ENCODE data around the gene TARBP2.

TARBP2 gene

DNA sequence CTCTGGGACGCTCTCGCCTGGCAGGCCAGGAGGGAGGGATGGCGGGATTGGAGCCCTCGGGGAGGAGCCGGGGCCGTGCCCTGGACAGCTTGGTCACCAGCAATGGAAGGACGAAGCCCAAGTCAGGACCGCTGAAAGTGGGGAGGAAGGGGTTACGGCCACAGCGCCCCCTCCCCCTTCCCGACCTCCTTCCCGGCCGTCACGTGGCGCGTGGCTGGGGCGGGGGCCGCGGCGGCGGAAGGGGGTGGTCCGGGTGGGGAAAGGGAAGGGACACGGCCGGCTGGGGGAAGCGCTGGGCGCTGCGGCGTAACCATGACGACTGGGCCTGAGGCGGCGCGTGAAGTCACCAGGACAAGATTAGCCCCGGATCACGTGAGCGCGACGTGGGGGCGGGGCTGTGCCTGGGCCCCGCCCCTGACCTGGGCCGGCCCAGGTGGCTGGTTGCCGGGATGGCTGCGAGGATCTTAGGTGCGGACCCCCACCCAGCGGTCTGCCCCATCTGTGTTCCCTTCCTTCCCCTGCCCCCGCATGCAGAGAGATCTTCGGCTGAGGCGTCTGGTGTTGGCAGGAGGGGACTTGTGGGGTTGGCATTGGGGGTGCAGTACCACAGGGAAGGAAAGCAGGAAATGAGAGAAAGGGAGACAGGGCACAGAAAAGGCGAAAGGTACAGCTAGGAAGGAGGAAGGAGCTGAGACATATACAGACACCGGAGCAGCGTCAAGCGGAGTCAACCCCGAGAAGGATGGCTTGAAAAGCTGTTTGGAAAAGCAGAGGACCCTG lies 8.1 kb upstream of the TARBP2 start:
- H3K27ac ChIP-seq, result peak overlapping the region; percentile 40
- no peak for DNase-seq (ENCODE audit: low read depth, low spot score)

- peak overlapping the region; percentile 40 for H3K27ac ChIP-seq
- DNase-seq (ENCODE audit: low read depth, low spot score), result no peak
These were observed 7.3 kb upstream of the TARBP2 start for GRCh38 chr12:53493610-53494391.

DNA sequence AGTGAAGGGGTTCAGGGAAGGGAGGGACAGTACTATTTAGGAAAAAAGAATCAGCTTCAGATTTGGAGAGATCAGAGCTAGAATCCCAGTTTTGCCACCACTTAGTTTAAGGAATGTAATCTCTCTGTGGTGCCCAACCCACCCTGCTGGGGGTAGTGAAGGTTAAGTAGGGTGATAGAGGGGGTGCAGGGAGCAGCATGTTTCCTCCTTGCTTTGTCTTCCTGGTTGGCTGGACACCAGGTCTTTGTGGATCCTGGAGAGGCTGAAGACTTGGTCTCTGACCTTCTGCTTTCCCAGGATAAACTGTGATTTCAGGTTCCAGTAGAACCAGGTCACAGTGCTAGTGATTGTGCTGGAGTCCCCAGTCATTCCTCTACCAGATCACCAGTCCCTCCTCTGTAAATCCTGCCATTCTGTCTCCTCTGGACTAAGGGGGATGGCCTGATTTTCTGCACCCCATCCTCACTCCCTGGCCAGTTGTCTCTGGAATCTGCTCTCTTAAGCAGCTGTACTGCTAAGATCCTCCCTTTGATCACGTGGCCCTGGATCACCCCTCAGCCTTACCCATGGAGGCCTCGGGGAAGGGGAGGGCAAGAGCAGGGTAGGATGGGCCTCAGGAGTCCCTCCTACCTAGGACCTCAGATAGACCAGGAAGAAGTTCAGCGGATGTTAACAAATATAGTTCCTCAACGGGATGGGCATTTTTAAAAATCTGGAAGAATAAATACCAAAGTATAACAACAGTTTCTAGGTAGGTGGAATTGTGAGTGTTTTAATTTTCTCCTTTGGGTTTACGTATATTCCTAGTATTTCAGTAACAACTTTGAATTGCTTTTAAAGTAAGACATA lies 5.0 kb upstream of the TARBP2 start:
- DNase-seq (ENCODE audit: low read depth, low spot score), result no peak
- no peak overlapping the region for H3K27ac ChIP-seq

- DNase-seq (ENCODE audit: low read depth, low spot score), result no peak
- H3K27ac ChIP-seq, result no peak overlapping the region
These were observed 4.4 kb upstream of the TARBP2 start for GRCh38 chr12:53496752-53497032.

DNA sequence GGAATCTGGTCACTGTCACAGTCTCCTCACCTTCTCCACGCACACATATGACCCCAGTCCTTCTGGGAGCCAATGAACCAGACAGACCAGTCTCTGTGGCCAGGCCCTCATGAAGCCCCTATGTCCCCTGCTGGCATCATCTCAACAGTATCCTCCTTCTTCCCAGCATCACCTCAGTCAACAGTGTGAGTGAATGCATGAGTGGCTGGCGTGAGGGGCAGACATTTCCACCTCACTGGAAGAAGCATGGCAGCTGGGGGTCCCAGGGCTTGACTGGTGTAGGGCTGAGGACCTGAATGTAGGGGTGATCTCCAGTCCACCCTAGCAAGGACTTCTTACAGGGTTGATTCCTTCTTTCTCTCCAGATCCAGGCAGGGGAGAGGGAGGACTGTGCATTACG lies 3.6 kb upstream of the TARBP2 start:
- no peak overlapping the region for H3K27ac ChIP-seq
- no peak for DNase-seq (ENCODE audit: low read depth, low spot score)

DNA sequence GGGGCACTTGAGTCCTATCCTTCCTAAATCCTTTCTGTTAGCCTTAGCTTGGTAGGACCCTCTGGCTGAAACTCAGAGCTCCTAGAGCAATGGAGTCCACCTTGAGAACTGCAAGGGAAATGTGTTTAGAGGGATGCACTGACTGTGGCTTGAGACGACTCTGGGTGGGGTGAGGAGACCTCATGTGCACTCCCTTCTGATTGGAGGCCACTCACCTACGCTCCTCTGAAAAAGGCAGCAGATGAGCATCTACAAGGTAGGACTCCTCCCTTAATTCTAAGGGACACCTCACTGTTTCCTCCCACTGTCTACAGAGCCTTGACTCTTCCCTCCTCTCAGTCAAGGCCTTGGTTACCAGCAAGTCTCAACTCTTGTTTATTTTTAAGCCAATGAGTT lies 2.9 kb upstream of the TARBP2 start:
- DNase-seq (ENCODE audit: low read depth, low spot score), result no peak
- no peak overlapping the region for H3K27ac ChIP-seq

DNA sequence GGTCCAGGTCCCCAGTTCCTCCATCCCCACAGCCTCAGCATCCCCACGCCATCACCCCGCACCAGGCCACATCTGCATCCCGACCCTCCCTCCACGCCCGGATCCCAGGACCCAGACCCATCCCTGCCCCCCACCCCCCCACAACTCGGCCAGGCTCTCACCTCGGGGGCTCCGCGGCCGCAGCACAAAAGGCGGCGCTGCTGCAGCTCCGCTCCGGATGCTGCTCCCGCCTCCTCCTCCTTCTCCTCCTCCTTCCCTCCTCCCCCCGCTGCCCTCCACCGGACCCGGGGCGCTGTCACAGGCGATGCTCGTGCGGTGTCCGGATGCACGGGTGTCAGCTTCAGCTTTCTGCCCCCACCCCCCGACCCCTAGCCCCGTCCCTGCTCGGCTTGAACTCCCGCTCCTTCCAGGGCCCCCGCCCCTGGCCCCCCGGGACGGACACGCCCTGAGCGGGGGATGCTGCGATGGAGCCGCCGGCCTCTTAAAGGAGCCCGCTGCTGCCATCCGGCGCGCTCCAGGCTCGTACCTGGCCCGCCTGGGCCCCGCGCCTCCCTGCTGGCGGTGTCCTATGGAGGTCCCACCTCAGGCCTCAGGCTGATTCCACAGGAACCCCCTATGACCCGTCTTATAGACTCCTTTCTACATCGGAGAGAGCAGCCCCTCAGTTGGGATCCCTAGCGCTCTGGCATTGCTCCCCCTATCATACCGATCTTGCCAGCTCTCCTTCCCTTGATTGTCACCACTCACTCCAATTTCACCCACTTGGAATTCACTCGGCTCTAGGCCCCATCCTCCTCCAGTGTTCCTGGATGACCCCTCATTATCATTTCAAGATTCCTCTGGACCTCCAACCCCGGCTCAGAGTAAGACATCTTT lies 1.6 kb upstream of the TARBP2 start, which contains the start of gene MAP3K12:
Gene MAP3K12, minus strand, starts transcription at position 193 of the 876 bp plus-strand sequence. CDS start 12,067 bp downstream, outside the sequence.
- DNase-seq (ENCODE audit: low read depth, low spot score), result no peak
- H3K27ac ChIP-seq, result peak within 1 kb of the TSS; percentile 93

GRCh38 chr12:53500142-53500775 lies 824 bp upstream of the TARBP2 start:
- DNase-seq (ENCODE audit: low read depth, low spot score), result no peak
- peak overlapping the region; percentile 93 for H3K27ac ChIP-seq

GRCh38 chr12:53501615-53502181 lies 615 bp downstream of the TARBP2 start:
- DNase-seq (ENCODE audit: low read depth, low spot score), result no peak
- H3K27ac ChIP-seq, result peak overlapping the region; percentile 93

DNA sequence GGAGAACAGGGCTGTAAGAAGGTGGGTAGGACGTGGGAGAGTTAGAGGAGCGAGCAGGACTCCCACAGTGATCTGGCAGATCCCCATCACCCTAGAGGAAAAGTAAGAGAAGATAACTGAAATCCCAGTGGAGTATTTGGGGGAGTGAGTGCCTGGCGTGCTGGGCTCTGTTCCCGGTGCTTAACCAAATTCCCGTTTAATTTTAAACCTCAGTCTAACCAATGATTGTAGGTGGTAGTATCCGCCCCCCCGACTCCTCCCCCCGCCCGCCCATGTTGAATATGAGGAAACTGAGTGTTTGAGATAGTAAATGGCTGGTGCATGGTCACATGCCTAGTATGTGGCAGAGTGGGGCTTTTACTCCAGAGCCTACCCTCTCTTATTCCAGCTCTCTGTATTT lies 1.2 kb downstream of the TARBP2 start:
- no peak overlapping the region for H3K27ac ChIP-seq
- no peak for DNase-seq (ENCODE audit: low read depth, low spot score)

- H3K27ac ChIP-seq, result no peak overlapping the region
- no peak for DNase-seq (ENCODE audit: low read depth, low spot score)
These were observed 2.1 kb downstream of the TARBP2 start for GRCh38 chr12:53502983-53503728.

DNA sequence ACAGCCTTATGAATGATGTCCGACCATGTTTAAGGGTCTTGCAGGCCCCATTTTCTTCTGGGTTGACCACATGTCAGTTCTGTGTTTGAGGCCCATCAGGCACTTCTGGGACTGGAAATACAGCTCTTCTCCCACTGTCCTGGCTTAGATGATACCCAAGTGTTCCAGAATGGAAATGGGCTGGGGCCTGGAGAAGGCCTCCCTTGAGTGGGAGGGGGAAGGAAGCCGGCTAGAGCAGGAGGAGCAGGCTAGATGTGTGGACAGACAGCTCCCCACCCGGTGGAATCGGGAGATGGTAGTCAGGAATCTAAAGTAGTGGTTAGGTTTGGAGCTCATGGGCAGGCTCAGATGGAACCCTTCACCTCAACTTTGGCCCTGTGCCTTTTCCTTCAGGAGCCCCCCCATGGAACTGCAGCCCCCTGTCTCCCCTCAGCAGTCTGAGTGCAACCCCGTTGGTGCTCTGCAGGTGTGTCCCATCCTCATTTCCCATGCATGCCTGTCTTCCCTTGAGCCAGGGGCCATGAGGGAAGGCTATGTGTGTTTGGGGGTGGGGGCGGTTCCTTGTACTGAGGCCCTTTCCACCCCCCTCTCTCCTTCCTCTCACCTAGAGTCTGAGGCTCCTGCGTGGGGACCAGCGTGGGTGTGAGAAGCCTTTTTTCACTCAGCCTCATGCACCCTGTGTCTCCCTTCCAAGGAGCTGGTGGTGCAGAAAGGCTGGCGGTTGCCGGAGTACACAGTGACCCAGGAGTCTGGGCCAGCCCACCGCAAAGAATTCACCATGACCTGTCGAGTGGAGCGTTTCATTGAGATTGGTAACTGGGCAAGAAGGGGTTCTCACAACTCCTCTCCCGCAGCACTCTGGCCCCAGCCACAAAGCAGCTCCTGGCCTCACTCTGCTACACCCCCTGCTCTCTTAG lies 3.2 kb downstream of the TARBP2 start:
- no peak overlapping the region for H3K27ac ChIP-seq
- no peak for DNase-seq (ENCODE audit: low read depth, low spot score)

DNA sequence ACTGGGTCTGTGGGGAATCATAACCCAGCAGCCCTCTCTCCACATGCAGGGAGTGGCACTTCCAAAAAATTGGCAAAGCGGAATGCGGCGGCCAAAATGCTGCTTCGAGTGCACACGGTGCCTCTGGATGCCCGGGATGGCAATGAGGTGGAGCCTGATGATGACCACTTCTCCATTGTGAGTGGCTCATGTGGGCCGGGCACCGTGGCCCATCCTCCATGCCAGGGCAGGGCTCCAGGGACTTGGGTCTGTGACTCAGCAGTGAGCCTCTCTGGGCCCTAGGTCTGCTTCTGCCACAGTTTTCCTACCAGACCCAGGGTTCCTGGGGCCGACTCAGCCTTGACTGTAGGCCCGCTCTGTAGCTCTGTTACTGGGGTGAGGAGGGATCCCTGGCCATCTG lies 4.0 kb downstream of the TARBP2 start:
- DNase-seq (ENCODE audit: low read depth, low spot score), result no peak
- H3K27ac ChIP-seq, result no peak overlapping the region

GRCh38 chr12:53505555-53506449 lies 4.7 kb downstream of the TARBP2 start:
- DNase-seq (ENCODE audit: low read depth, low spot score), result no peak

GRCh38 chr12:53506450-53506785 lies 5.3 kb downstream of the TARBP2 start:
- no peak for DNase-seq (ENCODE audit: low read depth, low spot score)
- H3K27ac ChIP-seq, result no peak overlapping the region

More at GRCh38 chr12:53505555-53506449, 4.7 kb downstream of the TARBP2 start:
- H3K27ac ChIP-seq, result no peak overlapping the region

DNA sequence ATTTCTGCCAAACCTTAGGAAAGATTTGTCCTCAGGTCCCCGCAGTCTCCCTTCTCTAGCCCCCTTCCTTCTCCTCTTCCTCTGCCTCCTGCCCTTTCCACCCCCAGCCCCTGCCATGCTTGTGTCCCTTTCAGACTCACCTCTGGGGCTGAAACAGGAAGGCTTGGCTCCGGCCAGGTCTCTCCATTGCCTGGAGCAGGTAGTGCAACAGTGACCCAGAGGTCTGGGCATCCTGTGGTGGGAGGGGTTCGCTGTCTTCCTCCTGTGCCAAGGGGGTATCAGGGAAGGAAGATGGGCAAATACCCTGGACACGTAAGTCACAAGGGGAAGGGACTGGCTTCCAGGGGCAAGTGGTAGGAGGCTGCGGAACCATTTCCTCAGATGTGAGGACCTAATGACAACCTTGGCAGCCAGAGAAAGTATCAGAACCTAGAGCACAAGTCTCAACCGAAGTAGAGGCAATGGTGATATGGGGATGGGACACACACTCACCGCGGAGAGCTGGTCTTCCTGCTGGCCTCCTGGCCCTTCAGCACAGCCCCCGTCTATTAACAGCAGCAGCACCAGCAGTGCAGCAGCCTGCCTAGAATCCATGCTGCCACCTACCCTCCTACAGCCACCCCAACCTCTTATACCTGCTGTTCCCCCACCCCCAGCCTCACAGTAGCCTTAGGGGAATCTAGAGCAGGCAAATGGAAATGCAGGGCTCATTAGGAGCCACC lies 6.0 kb downstream of the TARBP2 start, which contains the start of gene NPFF:
Gene NPFF, minus strand, starts transcription at position 604 of the 722 bp plus-strand sequence. Its CDS starts 10 bp downstream, at position 594.
- no peak for DNase-seq (ENCODE audit: low read depth, low spot score)
- no peak within 1 kb of the TSS for H3K27ac ChIP-seq
